HG02938 (cell line): ENCODE results near the gene OR5H15.
"Not testable (repeated sequence)": the region's sequence is repeated elsewhere in the genome, so short reads cannot be mapped to it uniquely, and the experiment has no call there.

Source experiments
- ATAC-seq: cut with Tn5 transposase; IDR thresholded peaks from one replicate; pipeline ENCODE4 v1.9.1; 2021; ENCODE audit warnings: mild to moderate bottlenecking, moderate library complexity; ENCODE audit not compliant: unreplicated experiment

Gene OR5H15

GRCh38 chr3:98166396-98166795 is at the start of gene OR5H15:
Gene OR5H15, plus strand, starts transcription at chr3:98166696. Its CDS starts 2,004 bp downstream, at chr3:98168700.
- no peak for ATAC-seq

- ATAC-seq: no peak
Measured at GRCh38 chr3:98130421-98130820, 36.1 kb upstream of the OR5H15 start, which contains the start of gene OR5H1. Gene OR5H1, plus strand, starts transcription at chr3:98130721. Its CDS starts 1,977 bp downstream, at chr3:98132698.

- ATAC-seq: no peak
Measured at GRCh38 chr3:98136631-98137030, 29.9 kb upstream of the OR5H15 start.

GRCh38 chr3:98137826-98138557 is 28.5 kb upstream of the OR5H15 start:
- ATAC-seq: not testable (repeated sequence)

GRCh38 chr3:98140531-98140930 is 26.0 kb upstream of the OR5H15 start:
- ATAC-seq: no peak

- no peak for ATAC-seq
Measured at GRCh38 chr3:98147179-98147578, 19.3 kb upstream of the OR5H15 start, which contains the start of gene OR5H14. Gene OR5H14, plus strand, starts transcription at chr3:98147479. Its CDS starts 1,907 bp downstream, at chr3:98149386.

GRCh38 chr3:98148751-98149150 is 17.7 kb upstream of the OR5H15 start:
- ATAC-seq: no peak

- ATAC-seq: not testable (repeated sequence)
Measured at GRCh38 chr3:98149456-98149855, 17.0 kb upstream of the OR5H15 start.

GRCh38 chr3:98151241-98151640 is 15.3 kb upstream of the OR5H15 start:
- ATAC-seq: no peak

GRCh38 chr3:98171071-98171470 is 4.6 kb downstream of the OR5H15 start:
- ATAC-seq: no peak

GRCh38 chr3:98172621-98173020 is 6.1 kb downstream of the OR5H15 start:
- ATAC-seq: no peak

- no peak for ATAC-seq
Measured at GRCh38 chr3:98180319-98180890, 13.9 kb downstream of the OR5H15 start.

- ATAC-seq: no peak
Measured at GRCh38 chr3:98182196-98182595, 15.7 kb downstream of the OR5H15 start.

GRCh38 chr3:98185180-98185579 is 18.7 kb downstream of the OR5H15 start:
- no peak for ATAC-seq

- no peak for ATAC-seq
Measured at GRCh38 chr3:98188545-98188944, 22.0 kb downstream of the OR5H15 start.

- not testable (repeated sequence) for ATAC-seq
Measured at GRCh38 chr3:98190911-98191310, 24.4 kb downstream of the OR5H15 start.

GRCh38 chr3:98196293-98196692 is 29.8 kb downstream of the OR5H15 start:
- not testable (repeated sequence) for ATAC-seq

GRCh38 chr3:98199020-98199419 is 32.5 kb downstream of the OR5H15 start:
- no peak for ATAC-seq

GRCh38 chr3:98209244-98209643 is 42.7 kb downstream of the OR5H15 start:
- ATAC-seq: no peak

GRCh38 chr3:98213276-98213675 is 46.8 kb downstream of the OR5H15 start:
- no peak for ATAC-seq

- no peak for ATAC-seq
Measured at GRCh38 chr3:98215051-98215450, 48.6 kb downstream of the OR5H15 start.
